Activated T-helper 9 cell treated with anti-CD3 and anti-CD28 coated beads, Interleukin-2, amount 50 U/mL, for 16 hours (primary cell): ENCODE data around the gene BRIP1.
"Not testable (repeated sequence)": the region's sequence is repeated elsewhere in the genome, so short reads cannot be mapped to it uniquely, and the experiment has no call there.

Experiments used
- DNase-seq: peaks from one replicate; pipeline ENCODE4 v3.0.0-alpha.2; 2020; ENCODE audit warnings: low read depth

The BRIP1 gene

GRCh38 chr17:61727798-61728197 is 135.5 kb downstream of the BRIP1 start:
- DNase-seq: not testable (repeated sequence)

GRCh38 chr17:61726977-61727376 is 136.4 kb downstream of the BRIP1 start:
- no peak for DNase-seq

GRCh38 chr17:61724777-61725176 is 138.6 kb downstream of the BRIP1 start:
- DNase-seq: no peak

GRCh38 chr17:61723914-61724313 is 139.4 kb downstream of the BRIP1 start:
- DNase-seq: no peak

- DNase-seq: no peak
Observed at GRCh38 chr17:61723183-61723582, 140.1 kb downstream of the BRIP1 start.

GRCh38 chr17:61722398-61722797 is 140.9 kb downstream of the BRIP1 start:
- DNase-seq: no peak

- no peak for DNase-seq
Observed at GRCh38 chr17:61720016-61720795, 143.1 kb downstream of the BRIP1 start.

GRCh38 chr17:61719220-61719619 is 144.1 kb downstream of the BRIP1 start:
- not testable (repeated sequence) for DNase-seq

- DNase-seq: no peak
Observed at GRCh38 chr17:61718022-61718421, 145.3 kb downstream of the BRIP1 start.

GRCh38 chr17:61717352-61717751 is 146.0 kb downstream of the BRIP1 start:
- DNase-seq: no peak

GRCh38 chr17:61716225-61716829 is 147.0 kb downstream of the BRIP1 start:
- no peak for DNase-seq

- no peak for DNase-seq
Observed at GRCh38 chr17:61715348-61715747, 148.0 kb downstream of the BRIP1 start.

- DNase-seq: no peak
Observed at GRCh38 chr17:61714300-61714699, 149.0 kb downstream of the BRIP1 start.

- DNase-seq: no peak
Observed at GRCh38 chr17:61713035-61713434, 150.3 kb downstream of the BRIP1 start.

GRCh38 chr17:61710546-61710945 is 152.8 kb downstream of the BRIP1 start:
- DNase-seq: no peak

- DNase-seq: no peak
Observed at GRCh38 chr17:61709567-61709966, 153.8 kb downstream of the BRIP1 start.

- no peak for DNase-seq
Observed at GRCh38 chr17:61704935-61705449, 158.3 kb downstream of the BRIP1 start.

GRCh38 chr17:61702450-61702849 is 160.9 kb downstream of the BRIP1 start:
- DNase-seq: no peak

GRCh38 chr17:61701978-61702377 is 161.3 kb downstream of the BRIP1 start:
- no peak for DNase-seq

- no peak for DNase-seq
Observed at GRCh38 chr17:61701334-61701733, 162.0 kb downstream of the BRIP1 start.

- DNase-seq: no peak
Observed at GRCh38 chr17:61700252-61700651, 163.1 kb downstream of the BRIP1 start.

GRCh38 chr17:61699694-61700093 is 163.6 kb downstream of the BRIP1 start:
- no peak for DNase-seq

- no peak for DNase-seq
Observed at GRCh38 chr17:61699032-61699431, 164.3 kb downstream of the BRIP1 start.

GRCh38 chr17:61698244-61698643 is 165.1 kb downstream of the BRIP1 start:
- no peak for DNase-seq
